Fibroblast of skin of scalp (primary cell): ENCODE measurements around the gene KLHL36.
"Not testable (repeated sequence)": the region's sequence is repeated elsewhere in the genome, so short reads cannot be mapped to it uniquely, and the experiment has no call there.

Source experiments
- DNase-seq: peaks from one replicate; pipeline ENCODE4 v3.0.0-alpha.2; 2013

The KLHL36 gene

GRCh38 chr16:84616515-84616914 is 31.8 kb upstream of the KLHL36 start:
- no peak for DNase-seq

DNA sequence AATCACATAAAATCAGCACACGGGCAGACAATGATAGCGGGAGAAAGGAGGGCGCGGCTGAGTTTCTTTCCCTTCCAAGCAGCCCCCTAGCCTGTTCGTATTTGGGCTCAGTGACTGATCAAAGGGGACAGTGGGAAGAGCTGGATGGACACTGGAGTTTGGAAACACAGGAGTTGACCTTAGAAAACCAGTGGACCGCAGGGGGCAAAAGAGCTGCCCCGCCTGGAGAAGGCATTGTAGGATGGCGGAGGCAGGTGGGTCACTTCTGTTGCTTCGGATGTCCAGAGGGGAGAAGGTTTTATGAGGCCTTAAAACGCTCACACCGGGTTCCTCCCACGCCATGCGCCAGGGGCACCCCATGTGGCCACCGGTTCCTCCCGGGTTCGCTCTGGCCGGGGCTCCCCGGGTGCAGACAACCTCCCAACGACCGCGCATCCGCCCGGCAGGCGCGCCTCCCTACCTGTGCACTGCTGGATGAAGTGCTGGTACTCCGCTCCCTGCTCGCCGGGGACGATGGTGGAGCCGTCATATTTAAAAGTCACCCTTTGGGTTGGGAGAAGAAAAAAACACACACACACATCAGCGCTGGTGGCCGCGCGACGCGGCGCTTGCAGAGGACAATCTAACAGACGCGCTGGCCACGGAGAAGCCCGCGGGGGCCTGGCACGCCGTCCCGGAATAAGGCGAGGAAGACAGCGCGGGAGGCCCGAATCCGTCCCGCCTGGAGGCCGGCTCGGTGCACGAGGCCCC is 31.1 kb upstream of the KLHL36 start:
- DNase-seq, result no peak

- peak; percentile 99 for DNase-seq
Measured at GRCh38 chr16:84617791-84618580, 30.3 kb upstream of the KLHL36 start, which contains the start of gene COTL1. Gene COTL1 (minus strand): TSS chr16:84618078. CDS start chr16:84617914, 164 bp downstream.

GRCh38 chr16:84618581-84619460 is 29.5 kb upstream of the KLHL36 start:
- peak; percentile 99 for DNase-seq

DNA sequence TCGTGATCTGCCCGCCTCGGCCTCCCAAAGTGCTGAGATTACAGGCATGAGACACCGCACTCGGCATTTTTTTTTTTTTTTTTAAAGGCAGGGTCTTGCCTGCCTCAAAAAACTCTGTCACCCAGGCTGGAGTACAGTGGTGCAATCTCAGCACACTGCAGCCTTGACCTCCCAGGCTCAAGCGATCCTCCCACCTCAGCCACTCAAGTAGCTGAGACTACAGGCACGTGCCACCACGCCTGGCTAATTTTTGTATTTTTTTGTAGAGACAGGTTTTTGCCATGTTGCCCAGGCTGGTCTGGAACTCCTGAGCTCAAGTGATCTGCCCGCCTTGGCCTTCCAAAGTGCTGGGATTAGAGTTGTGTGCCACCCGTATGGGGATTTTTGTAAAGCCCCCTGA is 27.4 kb upstream of the KLHL36 start:
- DNase-seq, result not testable (repeated sequence)

DNA sequence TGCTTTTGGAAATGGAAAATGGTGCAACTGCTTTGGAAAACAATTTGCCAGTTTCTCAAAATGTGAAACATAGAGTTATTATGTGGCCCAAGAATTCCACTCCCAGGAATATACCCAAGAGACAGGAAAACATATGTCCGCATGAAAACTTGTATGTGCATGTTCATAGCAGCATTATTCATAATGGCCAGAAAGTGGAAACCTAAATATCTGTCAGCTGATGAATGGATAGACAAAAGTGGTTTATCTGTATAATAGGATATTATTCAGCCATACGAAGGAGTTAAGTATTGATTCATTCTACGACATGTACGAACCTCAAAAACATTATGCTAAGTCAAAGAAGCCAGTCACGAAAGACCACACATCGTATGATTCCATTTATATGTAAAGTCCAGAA is 22.8 kb upstream of the KLHL36 start:
- DNase-seq, result no peak

DNA sequence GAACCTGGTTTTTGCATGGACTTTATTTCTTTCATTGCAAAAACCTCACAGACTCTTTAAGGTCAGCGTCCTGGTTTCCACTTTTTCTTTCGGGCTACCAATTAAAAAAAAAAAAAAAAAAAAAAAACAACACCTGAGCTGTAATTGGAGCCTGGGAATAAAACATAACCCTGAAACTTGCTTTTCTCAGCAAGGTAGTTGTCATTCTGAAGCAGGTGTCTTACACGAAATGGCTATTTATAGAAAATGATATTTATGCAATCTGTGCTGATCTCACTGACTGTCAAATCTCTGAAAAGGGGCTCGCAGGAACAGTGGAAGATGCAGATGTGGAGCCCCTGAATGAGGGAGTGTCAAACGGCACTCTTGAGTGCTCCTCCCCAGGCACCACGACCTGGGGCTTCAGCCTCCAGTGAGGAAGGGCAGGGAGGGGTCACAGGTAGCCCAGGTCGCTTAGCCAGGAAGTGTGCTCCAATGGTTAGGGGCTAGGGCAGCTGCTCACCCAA is 20.0 kb upstream of the KLHL36 start:
- no peak for DNase-seq

DNA sequence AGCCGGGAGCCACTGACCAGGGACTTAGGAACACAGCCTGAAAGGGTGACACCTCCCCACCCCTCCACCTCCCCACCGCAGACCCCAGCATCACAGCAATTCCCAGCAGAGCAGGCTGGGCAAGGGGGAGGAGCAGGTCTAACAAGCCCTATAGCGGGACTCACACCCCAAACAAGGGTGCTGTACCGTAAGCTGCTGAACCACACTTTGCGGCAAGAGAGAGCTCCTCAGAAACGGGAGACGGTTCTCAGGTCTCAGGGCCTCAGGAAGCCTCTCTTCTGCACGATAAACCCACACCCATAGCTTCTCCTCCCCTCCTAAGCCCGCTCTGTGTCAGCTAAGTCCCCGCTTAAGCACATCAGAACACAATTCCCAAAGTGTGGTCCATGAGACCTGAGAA is 18.7 kb upstream of the KLHL36 start:
- DNase-seq, result no peak

- DNase-seq, result no peak
Measured at GRCh38 chr16:84630009-84630408, 18.3 kb upstream of the KLHL36 start.

GRCh38 chr16:84630446-84631152 is 17.7 kb upstream of the KLHL36 start:
- no peak for DNase-seq

DNA sequence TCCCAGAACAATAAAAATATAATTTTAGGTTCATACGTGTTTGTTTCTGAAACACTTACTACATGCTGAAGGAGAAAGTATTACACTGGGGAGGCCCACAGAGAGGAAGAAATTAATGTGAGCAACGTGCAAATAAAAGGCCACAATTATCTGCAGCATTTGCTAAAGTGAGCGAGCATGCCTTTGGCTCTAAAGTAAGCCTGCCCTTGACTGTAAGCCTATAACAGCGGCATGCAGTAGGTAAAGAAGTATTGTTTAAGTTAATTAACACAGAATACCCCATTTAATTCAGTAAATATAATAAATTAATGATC is 17.2 kb upstream of the KLHL36 start:
- DNase-seq, result no peak

GRCh38 chr16:84631886-84632285 is 16.4 kb upstream of the KLHL36 start:
- no peak for DNase-seq

DNA sequence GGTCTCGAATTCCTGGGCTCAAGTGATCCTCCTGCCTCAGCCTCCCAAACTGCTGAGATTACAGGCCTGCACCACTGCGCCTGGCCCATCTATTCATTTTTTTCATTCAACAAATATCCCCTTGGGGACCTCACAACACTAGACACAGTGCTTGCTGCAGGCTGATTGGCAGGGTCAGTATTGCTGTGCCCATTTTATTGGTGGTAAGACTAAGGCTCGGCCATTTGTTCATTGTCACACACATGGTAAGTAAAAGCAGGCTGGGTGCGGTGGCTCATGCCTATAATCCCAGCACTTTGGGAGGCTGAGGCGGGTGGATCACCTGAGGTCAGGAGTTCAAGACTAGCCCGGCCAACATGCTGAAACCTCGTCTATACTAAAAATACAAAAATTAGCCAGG is 15.4 kb upstream of the KLHL36 start:
- not testable (repeated sequence) for DNase-seq

GRCh38 chr16:84633622-84634021 is 14.7 kb upstream of the KLHL36 start:
- no peak for DNase-seq

DNA sequence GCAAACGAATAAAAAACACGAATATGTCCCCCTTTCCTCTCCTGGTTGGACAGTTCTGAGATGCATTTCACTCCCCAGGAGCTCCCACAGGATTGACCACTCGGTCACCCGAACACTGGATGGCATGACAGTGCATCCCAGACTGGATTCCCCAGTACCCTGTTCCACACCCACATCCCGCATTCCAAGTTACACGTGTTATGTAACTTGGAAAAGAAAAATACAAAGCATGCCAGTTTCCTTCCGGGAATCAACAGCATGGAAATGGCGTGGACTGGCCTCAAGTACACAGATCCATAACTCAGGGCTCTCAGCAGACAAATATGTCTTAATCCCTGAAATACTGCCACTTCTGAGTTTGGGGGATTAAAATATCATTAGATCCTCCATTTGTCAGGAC is 12.6 kb upstream of the KLHL36 start:
- no peak for DNase-seq

- DNase-seq, result no peak
Measured at GRCh38 chr16:84637709-84638108, 10.6 kb upstream of the KLHL36 start.

GRCh38 chr16:84638231-84638806 is 10.0 kb upstream of the KLHL36 start:
- no peak for DNase-seq

DNA sequence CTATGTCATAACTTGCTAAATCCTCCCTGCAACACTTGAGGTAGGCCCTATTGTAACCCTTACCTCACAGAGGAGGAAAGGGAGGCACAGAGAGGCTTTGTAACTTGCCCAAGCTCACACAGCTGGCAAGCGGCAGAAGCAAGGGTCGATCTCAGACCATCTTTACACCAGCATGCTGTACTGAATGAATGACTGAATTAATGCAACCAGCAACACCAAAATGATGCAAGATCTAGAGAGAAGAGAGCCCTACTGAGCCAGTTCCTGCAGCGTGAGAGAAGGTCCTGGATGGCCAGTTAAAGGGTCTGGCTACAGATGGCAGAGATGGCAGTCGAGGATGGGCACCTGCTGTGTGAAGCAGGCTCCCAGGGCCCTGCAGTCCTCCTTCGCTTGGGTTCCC is 8.2 kb upstream of the KLHL36 start:
- DNase-seq, result no peak

DNA sequence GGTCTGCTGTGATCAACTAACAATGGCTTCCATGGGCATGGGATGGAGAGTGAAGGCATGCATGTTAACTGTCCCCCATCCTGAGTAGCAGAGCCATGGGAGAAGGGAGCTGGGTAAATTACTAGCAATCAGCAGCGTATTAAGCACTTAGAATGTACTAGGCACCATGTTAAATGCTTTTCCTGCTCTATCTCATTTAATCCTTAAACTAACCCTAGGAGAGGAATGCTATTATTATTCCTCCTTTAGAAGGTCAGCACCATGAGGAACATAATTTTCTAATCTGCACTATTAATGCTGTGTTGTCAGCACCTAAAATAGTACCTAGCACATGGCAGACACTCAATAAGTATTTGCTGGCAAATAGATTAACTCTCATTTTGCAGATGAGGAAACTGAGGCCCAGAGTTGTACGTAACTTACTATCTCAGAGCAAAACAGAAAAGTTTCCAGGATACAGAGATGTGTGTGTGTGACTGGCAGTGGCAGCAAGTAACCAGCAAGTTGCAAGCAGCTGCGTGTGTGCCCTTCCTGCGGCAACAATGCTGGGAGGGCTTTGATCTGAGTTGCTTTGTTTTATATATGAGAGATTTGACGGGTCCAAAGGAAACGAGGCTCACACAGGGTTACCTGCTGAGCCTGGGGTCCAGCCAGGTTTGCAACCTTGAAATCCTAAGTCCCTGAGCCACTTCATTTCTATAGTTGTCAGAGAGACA is 6.5 kb upstream of the KLHL36 start:
- no peak for DNase-seq

GRCh38 chr16:84643180-84643583 is 5.1 kb upstream of the KLHL36 start:
- peak; percentile 89 for DNase-seq

DNA sequence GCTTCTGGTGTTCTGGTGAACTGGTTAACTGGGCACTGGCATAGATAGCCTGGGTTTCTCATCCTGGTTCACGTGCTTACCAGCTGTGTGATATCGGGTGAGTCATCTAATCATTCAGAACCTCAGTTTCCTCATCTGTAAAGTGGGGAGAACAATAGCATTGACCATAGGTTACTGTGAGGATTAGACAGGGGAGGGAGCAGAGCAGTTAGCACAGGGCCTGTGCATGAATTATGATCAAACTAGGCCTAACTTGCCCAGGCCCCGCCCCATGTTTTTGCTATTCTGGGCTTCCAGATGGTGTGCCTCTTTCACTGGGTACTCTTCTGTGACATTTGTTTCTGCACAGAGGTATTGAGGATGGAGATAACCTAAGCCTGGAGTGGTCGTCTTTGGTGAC is 4.6 kb upstream of the KLHL36 start:
- no peak for DNase-seq
